Renal pelvis (tissue), 4 donors: ENCODE results near the gene LRBA. TPM values are rescaled to one million over a fixed set of nuclear protein-coding genes. Genes with fewer than 3 reads are reported as not detected.

Experiments
- DNase-seq: peaks from one replicate; pipeline ENCODE4 v3.0.0-alpha.2; 2013
- polyA plus RNA-seq, 3 donors: library from polyadenylated mRNA; unstranded; fragments of 120-200 nt; gene quantifications; one replicate each; pipeline ENCODE4 v1.2.1, GENCODE V29; 2013; ENCODE audit not compliant: insufficient read length in 3 of 3

The LRBA gene
- polyA plus RNA-seq, 3 donors: 60.9 to 76.1 (median 63.6) TPM

DNA sequence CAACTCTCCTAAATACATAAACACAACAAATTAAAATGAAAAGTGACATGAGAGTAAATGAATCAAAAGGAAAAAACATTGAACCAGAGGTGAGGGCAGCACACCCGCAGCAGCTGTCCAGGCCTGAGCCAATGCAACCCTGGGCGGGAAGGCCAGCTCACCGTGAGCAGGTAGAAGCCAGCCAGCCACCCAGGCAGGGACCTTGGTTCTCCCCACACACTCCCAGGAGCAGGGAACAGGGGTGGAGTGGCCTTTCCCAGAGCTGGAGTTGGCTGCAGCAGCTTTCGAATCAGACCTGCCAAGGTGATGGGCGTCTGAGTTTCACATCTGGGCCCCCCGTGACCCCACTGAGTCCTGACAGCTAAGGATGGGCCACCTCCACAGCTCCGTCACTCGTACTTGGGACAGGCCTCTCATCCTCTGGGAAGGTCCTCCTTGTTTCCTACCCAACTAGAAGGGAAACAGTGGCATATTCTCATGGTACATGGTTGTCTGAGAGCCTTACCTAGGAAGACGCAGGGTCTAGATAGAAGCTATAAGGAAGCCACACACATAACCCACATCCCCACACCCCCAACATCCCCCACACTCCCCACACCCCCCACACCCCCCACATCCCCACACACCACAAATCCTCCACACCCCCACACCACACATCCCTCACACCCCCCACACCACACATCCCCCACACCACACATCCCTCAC, 764.6 kb downstream of the LRBA start:
- DNase-seq: no peak

GRCh38 chr4:150248181-150248580, 766.9 kb downstream of the LRBA start:
- DNase-seq: no peak

- no peak for DNase-seq
Measured at GRCh38 chr4:150247184-150247583, 767.9 kb downstream of the LRBA start.

DNA sequence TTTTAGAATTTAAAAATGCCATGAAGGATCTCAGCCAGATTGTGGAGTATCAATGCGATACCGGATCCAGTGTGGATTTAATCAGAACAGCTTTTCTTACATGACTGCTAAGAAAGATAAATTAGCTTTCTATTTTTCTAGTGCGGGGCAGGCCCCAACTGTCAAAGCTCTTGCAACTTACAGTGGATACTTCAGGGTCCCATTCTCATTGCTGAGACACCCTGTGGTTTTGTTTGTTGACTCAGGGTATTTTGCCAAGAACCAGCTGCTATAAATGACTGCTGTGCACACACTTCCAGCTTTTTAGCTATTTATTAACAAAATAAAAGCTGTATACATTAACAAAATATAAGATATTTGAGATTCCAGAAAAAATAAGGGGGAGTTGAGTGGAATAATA, 770.5 kb downstream of the LRBA start:
- DNase-seq: peak; percentile 65

DNA sequence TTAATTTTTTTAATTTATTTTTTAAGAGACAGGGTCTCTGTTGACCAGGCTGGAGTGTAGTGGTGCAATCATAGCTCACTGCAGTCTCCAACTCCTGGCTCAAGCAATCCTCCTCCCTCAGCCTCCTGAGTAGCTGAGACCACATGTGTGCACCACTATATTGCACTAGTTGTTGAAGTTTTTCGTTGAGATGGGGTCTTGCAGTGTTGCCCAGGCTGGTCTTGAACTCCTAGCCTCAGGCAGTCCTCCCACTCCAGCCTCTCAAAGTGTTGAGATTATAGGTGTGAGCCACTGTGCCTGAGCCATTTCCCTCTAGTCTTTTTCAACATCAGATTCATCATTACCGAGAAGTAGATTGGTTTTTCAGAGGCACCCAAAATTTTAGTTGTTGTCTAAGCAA, 771.2 kb downstream of the LRBA start:
- DNase-seq: no peak

DNA sequence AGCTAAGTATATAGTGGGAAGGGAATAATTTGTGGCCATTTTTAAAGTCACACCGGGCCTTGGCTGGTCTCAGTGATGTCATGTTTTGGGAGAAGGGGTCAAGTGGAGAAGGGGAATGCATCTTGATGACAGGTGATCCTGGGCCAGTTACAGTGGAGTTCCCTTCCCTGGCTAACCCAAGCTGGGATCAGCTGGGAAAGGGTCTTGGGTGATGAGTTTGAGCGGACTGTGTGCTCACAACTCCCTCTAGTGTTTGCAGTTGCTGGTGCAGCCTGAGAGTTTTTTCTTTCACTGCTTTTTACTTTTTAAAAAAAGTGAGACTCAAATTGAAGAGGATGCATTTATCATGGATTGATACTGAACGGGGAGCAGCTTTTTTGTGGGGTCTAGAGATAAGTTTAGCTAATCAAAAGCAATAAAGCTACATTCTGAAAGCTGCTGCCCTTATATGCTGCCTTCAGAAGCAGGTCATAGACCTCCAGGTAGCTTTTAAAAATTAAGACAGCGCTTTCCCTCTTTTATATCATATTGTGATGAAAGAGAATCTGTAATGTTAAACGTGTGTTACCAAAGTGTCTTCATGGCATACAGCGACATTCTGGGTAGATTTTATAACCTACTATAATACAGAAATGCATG, 772.1 kb downstream of the LRBA start:
- peak; percentile 36 for DNase-seq

DNA sequence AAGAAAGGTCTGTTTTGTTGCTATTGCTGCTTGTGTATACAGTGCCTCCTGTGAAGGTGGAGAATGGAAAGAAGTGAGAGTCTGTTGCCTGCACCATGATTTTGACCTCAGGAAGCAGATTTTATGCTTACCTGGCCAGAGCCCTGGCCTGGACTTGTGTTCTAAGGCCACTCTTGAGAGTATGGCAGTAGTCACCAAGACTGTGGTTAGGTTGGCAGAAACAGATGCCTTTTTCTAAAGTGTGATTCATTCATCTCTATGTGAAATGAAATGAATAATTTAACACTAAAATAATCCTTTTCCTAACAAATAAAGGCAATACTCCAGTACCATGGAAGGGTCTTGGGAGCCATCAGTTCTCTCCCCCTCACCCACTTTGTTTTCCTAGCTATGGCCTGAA, 775.1 kb downstream of the LRBA start:
- no peak for DNase-seq

DNA sequence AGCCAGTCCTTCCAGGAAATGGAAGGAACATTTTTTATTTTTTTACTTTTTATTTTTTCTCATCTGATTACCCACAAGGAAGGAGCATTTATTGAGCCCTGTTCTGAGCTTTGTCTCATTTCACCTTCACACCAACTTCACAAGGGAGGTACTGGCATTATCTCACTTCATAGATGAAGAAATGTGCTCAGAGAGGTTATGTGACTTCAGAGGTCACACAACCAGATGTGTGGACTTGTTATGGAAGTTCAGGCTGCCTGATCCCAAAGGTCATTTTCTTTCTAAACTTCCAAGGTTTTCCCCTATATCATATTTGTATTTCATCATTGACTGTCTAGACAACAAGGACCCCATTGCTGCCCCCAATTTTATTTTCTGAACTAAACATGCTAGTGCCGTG, 776.5 kb downstream of the LRBA start:
- DNase-seq: no peak

DNA sequence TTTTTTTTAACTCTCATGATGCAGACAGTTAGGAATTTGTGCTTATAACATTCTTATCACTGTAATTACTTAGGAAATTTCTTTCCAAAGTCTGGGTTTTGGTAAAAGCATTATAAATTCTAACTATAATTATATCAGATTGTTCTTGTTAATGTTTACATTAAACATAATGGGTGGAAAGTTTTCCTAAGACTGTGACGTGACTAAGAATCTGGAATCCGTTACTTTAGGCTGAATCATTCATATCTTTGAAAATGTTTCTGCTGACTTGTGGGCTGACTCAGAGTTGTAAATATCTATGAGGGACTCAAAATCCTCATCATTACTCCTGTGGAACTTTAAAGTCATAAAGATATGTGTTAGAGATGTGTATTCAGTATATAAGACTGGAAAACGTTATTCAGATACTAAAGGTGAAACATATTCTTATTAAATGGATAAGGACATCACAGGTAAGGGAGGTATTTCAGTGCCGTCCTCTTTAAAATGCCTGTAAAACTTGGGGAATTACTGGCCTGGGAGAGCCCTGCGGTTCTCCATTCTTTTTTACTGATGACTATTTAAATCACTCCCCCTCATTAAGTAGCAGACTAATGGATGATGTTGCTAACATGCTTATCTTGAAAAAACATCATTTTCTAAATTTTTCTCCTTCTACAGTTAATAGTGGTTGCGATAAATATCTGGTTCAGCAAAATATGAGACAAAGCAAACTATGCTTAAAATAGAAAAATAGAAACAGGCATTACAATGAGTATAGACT, 777.8 kb downstream of the LRBA start:
- DNase-seq: peak; percentile 31

GRCh38 chr4:150236626-150237025, 778.5 kb downstream of the LRBA start:
- DNase-seq: no peak

DNA sequence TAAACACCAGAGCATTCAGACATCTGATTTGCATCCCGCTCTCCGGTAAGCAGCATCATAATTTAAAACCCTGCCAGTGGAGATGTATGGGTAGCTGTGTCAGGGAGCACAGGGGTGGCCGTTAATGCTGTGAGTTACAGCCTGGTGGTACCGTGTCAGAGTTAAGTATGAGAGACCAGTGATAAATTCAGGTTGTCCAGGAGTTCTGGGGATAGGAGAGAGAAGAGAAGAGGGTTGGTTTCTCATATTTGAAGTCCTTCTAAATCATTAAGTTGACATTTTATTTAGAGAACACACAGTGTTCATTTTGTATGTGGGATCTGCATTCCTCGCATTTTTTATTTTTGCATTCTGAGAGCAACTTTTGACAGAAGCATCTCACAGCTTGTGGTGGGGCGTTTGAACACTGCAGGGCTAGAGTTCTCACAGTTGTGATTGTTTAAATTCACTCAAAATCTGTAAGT, 779.2 kb downstream of the LRBA start:
- DNase-seq: peak; percentile 44

DNA sequence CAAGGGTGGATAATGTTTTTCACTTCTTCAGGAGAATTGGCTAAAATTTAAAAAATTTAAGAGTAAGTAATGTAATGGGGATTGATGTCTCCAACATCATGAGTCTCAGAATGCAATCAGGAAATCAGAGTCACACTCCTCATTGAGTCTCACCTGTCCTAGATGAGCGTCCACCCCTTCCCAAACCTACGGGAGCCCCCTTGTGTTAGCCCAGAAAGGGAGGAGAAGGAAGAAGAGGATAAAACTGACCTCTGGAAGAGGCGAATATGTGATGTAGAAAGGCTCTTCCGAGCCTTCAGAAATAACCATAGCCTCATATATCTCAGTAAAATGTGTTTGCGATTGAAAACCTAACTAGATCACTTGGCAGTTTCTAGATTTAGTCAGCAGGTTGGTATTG, 779.8 kb downstream of the LRBA start:
- no peak for DNase-seq

- no peak for DNase-seq
Measured at GRCh38 chr4:150234246-150234645, 780.8 kb downstream of the LRBA start.

DNA sequence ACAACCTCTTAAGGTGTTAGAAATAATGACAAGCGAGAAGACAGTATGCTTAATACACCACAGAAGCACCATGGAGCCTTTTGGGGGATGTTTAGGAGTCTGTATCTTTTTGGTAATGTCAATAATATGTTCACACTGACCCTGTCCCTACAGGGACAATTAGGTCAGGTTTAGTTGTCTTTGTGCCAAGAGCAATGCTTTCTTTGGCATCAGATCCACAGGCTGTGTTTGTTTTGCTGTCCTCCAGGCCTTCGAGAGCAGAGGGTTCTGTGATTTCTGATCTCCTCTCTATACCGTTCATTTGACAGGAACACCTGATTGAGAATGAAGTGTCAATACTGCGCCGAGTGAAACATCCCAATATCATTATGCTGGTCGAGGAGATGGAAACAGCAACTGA, 783.1 kb downstream of the LRBA start:
- DNase-seq: no peak

DNA sequence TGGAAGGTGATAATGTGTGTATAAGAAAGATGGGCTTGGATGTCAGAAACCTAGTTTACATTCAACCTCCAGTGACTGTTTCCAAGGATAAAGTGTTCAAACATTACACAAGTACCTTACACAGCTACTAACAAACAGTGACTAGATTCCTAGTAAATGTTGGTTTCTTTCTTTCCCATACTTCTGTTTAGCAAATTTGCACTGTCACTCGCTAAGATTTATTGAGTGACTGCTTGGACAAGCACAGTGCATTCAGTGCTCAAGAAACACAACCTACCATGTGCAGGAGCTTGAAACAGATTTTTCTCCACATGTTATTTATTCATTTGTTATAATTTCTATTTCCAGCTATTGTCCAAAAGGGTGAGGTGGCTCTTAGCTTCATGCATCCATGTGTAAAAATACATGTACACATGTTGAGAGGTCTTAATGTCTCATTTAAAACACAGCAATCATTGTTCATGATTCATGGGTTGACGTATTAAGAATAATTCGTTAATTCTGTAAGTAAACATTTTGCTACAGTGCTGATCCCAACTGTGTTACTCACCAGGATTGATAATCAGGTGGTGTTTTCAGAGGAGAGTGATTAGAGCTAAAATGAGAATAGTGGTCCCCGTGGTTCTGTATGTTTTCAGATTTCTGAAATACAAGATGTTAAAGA, 783.8 kb downstream of the LRBA start:
- no peak for DNase-seq

DNA sequence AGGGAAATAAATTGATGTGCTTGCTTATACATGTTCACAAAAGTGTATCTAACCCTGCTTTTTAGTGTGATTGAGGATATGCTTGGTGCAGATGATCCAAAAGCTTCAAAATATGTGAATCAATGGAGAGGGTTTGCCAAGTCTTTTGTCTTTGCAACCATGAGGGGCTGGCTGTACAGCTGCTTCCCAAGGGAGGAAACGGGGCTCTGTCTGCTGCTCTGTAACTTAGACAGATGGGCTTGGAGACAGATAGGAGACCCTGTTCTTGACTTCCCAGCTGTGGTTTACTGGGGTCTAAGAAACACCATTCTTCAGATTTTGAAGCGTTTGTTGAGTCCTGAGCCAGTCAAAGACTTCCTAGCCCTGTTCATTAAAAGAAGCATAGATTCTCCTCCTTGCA, 784.5 kb downstream of the LRBA start:
- no peak for DNase-seq

- DNase-seq: no peak
Measured at GRCh38 chr4:150229520-150229919, 785.6 kb downstream of the LRBA start.

GRCh38 chr4:150224896-150225591, 790.0 kb downstream of the LRBA start:
- DNase-seq: no peak

DNA sequence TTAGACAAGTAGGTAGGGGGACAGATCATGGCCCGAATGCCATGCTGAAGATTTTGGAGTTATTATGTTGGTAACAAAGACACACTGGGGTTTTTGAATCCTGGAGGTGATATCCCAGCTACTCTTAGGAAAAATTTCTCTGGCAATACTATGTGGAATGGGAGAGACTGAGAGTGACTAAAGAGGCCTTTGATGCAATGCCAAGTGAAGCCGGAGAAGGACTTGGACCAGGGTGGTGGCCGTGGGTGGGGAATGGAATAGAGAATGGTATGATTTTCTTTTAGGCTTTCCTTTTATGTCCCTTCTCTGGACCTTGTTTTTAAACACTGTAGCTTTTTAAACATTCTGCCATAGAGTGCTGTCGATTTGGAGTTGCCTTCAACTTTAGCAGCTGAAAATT, 795.2 kb downstream of the LRBA start:
- no peak for DNase-seq

DNA sequence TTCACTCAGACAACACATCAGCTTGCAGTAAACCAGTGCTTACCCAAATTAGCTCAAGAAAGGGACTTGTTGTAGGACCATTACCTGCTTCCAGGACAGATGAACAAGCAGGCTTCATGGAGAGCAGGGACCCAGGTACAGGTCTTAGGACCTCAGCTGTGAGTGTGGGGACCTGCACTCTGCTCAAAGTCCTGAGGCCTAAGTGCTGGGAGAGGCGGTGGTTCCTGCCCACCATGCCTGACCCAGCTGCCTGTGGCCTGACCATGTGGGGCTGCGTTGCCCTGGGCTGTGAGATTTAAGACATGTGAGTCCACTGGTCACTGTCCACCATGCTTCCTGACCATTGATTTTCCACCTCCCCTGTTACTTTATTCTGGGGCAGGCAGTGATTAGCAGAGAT, 796.6 kb downstream of the LRBA start:
- DNase-seq: no peak

DNA sequence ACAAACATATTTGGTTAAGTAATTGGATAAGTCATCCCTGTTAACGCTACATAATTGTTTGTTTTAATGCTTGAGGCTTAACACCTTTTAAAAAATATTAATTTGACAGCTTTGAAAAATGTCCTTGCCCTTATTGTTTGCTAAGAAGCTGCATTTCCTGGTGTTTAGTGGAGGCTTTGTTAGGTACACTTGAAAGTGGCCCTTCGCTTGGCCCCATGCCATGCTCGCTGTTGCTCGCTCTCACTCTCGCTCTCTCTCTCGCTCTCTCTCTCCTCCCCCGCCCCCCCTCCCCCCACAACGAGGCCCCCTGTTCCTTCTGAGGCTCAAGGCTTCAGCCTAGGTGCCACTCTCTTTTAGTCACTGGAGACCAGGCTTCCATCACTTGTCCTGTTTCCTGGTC, 797.3 kb downstream of the LRBA start:
- DNase-seq: no peak

DNA sequence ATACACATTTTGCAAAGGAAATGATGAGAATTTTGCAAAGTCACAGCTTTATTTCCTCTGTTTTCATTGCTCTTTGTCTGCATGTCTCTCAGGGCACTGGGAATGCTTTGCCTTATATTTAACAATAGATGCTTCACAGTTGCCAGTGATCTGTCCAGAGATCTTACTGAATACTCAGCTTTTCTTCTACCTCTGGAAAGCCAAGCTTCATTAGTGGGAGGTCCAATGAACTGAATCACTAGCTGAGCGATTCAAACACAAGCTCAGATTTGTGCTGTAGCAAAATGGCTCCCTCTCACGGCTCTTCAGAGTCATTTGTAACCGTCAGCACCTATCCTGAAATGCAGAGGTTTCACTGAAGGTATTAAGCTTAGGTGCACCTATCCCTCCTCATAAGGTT, 797.9 kb downstream of the LRBA start:
- DNase-seq: no peak
